ENCODE data around the gene C1orf210.

The C1orf210 gene

DNA sequence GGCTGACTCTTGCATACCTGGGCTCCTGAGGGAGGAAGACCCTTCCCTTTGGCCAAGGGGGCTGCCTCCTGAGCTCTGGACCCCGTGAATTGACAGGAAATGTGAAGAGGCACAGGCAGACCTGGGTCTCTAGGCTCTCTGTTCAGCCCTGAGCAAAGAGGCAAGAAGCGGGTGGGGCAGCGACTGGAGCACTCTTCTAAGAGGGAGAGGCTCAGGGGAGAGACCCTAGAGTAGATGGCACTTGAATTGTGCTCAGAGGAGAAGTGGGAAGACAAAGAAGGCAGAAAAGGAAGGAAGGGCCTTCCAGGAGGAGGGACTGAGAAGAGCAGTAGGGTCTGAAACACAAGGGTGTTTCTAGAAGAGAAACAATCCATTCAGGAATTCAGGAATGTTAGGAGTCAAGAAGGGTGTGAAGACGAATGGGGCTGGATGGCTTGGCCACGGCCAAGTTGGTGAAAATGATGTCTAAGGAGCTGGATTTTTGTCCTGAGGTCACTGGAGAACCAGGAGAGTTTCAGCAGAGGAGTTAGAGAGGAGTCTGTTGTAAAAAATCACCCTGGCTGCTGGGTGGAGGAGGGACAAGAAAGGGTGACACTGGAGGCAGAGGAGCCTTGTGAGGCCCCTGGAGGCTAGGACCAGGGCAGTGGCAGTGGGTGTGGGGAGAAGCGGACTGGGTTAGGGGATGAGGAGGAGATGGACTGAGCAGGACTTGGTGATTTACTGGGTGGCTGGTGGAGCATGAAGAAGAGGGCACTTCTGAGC, 20.7 kb upstream of the C1orf210 start:
- TF ChIP-seq ZNF70 (CRISPR knock-in tag; IDR thresholded peaks at IDR 0.05) = no peak
- TF ChIP-seq GLIS3 (CRISPR knock-in tag; IDR thresholded peaks at IDR 0.05) = no peak
- no peak for TF ChIP-seq PPARA (CRISPR knock-in tag; IDR thresholded peaks at IDR 0.05; ENCODE audit: borderline replicate concordance)
- no peak for TF ChIP-seq OSR1 (CRISPR knock-in tag; IDR thresholded peaks at IDR 0.05)
- TF ChIP-seq ARNTL (CRISPR knock-in tag; IDR thresholded peaks at IDR 0.05; ENCODE audit: borderline replicate concordance, low read depth) = no peak
- TF ChIP-seq ZFP30 (CRISPR knock-in tag; IDR thresholded peaks at IDR 0.05) = no peak
- no peak for TF ChIP-seq TCF4 (CRISPR knock-in tag; IDR thresholded peaks at IDR 0.05; ENCODE audit: borderline replicate concordance)
- no peak for TF ChIP-seq ZFP3 (CRISPR knock-in tag; IDR thresholded peaks at IDR 0.05)
- TF ChIP-seq, protein P1, sequence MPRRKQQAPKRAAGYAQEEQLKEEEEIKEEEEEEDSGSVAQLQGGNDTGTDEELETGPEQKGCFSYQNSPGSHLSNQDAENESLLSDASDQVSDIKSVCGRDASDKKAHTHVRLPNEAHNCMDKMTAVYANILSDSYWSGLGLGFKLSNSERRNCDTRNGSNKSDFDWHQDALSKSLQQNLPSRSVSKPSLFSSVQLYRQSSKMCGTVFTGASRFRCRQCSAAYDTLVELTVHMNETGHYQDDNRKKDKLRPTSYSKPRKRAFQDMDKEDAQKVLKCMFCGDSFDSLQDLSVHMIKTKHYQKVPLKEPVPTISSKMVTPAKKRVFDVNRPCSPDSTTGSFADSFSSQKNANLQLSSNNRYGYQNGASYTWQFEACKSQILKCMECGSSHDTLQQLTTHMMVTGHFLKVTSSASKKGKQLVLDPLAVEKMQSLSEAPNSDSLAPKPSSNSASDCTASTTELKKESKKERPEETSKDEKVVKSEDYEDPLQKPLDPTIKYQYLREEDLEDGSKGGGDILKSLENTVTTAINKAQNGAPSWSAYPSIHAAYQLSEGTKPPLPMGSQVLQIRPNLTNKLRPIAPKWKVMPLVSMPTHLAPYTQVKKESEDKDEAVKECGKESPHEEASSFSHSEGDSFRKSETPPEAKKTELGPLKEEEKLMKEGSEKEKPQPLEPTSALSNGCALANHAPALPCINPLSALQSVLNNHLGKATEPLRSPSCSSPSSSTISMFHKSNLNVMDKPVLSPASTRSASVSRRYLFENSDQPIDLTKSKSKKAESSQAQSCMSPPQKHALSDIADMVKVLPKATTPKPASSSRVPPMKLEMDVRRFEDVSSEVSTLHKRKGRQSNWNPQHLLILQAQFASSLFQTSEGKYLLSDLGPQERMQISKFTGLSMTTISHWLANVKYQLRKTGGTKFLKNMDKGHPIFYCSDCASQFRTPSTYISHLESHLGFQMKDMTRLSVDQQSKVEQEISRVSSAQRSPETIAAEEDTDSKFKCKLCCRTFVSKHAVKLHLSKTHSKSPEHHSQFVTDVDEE (CRISPR knock-in tag; IDR thresholded peaks at IDR 0.05) = no peak
- TF ChIP-seq ZNF8 (CRISPR knock-in tag; IDR thresholded peaks at IDR 0.05) = no peak
- TF ChIP-seq, protein P2, sequence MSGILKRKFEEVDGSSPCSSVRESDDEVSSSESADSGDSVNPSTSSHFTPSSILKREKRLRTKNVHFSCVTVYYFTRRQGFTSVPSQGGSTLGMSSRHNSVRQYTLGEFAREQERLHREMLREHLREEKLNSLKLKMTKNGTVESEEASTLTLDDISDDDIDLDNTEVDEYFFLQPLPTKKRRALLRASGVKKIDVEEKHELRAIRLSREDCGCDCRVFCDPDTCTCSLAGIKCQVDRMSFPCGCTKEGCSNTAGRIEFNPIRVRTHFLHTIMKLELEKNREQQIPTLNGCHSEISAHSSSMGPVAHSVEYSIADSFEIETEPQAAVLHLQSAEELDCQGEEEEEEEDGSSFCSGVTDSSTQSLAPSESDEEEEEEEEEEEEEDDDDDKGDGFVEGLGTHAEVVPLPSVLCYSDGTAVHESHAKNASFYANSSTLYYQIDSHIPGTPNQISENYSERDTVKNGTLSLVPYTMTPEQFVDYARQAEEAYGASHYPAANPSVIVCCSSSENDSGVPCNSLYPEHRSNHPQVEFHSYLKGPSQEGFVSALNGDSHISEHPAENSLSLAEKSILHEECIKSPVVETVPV (CRISPR knock-in tag; IDR thresholded peaks at IDR 0.05) = no peak
- TF ChIP-seq RARB (CRISPR knock-in tag; IDR thresholded peaks at IDR 0.05) = no peak
- TF ChIP-seq SNAI2 (CRISPR knock-in tag; IDR thresholded peaks at IDR 0.05) = no peak
- TF ChIP-seq TOX (CRISPR knock-in tag; IDR thresholded peaks at IDR 0.05; ENCODE audit: borderline replicate concordance) = no peak
- no peak for TF ChIP-seq CSDC2 (CRISPR knock-in tag; IDR thresholded peaks at IDR 0.05)
- TF ChIP-seq ZNF565 (CRISPR knock-in tag; conservative IDR thresholded peaks at IDR 0.05; ENCODE audit: low read depth) = no peak
- TF ChIP-seq, protein P3, sequence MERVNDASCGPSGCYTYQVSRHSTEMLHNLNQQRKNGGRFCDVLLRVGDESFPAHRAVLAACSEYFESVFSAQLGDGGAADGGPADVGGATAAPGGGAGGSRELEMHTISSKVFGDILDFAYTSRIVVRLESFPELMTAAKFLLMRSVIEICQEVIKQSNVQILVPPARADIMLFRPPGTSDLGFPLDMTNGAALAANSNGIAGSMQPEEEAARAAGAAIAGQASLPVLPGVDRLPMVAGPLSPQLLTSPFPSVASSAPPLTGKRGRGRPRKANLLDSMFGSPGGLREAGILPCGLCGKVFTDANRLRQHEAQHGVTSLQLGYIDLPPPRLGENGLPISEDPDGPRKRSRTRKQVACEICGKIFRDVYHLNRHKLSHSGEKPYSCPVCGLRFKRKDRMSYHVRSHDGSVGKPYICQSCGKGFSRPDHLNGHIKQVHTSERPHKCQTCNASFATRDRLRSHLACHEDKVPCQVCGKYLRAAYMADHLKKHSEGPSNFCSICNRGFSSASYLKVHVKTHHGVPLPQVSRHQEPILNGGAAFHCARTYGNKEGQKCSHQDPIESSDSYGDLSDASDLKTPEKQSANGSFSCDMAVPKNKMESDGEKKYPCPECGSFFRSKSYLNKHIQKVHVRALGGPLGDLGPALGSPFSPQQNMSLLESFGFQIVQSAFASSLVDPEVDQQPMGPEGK (CRISPR knock-in tag; IDR thresholded peaks at IDR 0.05; ENCODE audit: borderline replicate concordance) = no peak
- no peak for TF ChIP-seq ZC3H10 (CRISPR knock-in tag; IDR thresholded peaks at IDR 0.05)
- ATAC-seq = no peak

DNA sequence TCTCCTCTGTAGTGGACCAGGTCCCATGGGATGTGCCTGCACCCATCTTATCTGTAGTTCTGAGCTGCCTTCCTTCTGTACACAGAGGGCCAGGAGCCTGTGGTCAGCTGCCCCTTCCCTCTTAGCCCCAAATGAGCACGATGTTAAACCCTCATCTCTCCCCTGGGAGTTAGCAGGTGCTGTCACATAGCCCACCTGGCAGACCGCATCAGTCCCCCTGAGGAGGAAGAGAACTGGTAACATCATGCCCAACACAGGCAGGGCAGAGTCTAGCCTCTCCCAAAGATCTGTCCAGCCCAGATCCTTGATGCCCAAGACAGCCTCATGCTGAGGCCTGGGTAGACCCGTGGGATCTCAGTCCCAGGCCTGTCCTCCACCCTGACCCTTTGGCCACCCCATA, 20.1 kb upstream of the C1orf210 start:
- no peak for ATAC-seq

DNA sequence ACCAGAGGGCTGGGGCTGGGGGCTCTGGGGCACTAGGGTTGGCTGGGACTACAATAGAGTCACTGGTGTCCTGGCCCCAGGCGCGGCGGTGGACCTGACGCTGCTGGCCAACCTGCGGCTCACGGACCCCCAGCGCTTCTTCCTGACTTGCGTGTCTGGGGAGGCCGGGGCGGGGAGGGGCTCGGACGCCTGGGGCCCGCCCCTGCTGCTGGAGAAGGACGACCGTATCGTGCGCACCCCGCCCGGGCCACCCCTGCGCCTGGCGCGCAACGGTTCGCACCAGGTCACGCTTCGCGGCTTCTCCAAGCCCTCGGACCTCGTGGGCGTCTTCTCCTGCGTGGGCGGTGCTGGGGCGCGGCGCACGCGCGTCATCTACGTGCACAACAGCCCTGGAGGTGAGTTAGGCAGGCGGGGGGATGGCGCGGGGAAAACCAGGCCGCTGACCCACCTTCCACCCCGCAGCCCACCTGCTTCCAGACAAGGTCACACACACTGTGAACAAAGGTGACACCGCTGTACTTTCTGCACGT, 19.5 kb upstream of the C1orf210 start:
- TF ChIP-seq ZNF8 (CRISPR knock-in tag; IDR thresholded peaks at IDR 0.05) (no peak), TOX (CRISPR knock-in tag; IDR thresholded peaks at IDR 0.05; ENCODE audit: borderline replicate concordance) (no peak), ZC3H10 (CRISPR knock-in tag; IDR thresholded peaks at IDR 0.05) (no peak), OSR1 (CRISPR knock-in tag; IDR thresholded peaks at IDR 0.05) (no peak), BACH2 (CRISPR knock-in tag; IDR thresholded peaks at IDR 0.05; ENCODE audit: borderline replicate concordance) (no peak), TCF4 (CRISPR knock-in tag; IDR thresholded peaks at IDR 0.05; ENCODE audit: borderline replicate concordance) (no peak), ZFP30 (CRISPR knock-in tag; IDR thresholded peaks at IDR 0.05) (no peak)
- TF ChIP-seq, protein P4, sequence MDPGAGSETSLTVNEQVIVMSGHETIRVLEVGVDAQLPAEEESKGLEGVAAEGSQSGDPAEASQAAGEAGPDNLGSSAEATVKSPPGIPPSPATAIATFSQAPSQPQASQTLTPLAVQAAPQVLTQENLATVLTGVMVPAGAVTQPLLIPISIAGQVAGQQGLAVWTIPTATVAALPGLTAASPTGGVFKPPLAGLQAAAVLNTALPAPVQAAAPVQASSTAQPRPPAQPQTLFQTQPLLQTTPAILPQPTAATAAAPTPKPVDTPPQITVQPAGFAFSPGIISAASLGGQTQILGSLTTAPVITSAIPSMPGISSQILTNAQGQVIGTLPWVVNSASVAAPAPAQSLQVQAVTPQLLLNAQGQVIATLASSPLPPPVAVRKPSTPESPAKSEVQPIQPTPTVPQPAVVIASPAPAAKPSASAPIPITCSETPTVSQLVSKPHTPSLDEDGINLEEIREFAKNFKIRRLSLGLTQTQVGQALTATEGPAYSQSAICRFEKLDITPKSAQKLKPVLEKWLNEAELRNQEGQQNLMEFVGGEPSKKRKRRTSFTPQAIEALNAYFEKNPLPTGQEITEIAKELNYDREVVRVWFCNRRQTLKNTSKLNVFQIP (CRISPR knock-in tag; IDR thresholded peaks at IDR 0.05; ENCODE audit: borderline replicate concordance, low read depth) = no peak
- TF ChIP-seq, protein P1 (CRISPR knock-in tag; IDR thresholded peaks at IDR 0.05) = no peak
- TF ChIP-seq, protein P3 (CRISPR knock-in tag; IDR thresholded peaks at IDR 0.05; ENCODE audit: borderline replicate concordance) = no peak
- ATAC-seq = no peak

More for the DNA sequence above, 20.1 kb upstream of the C1orf210 start:
- TF ChIP-seq RARB (CRISPR knock-in tag; IDR thresholded peaks at IDR 0.05) (no peak), TCF4 (CRISPR knock-in tag; IDR thresholded peaks at IDR 0.05; ENCODE audit: borderline replicate concordance) (no peak)
